HepG2 (cell line): ENCODE measurements around the gene HSPB6. TPM values are rescaled to one million over a fixed set of nuclear protein-coding genes. Genes with fewer than 3 reads are reported as not detected.

Source experiments
- ARID2 ChIP-seq: sonication (generic); formaldehyde crosslinking; IDR thresholded peaks from 2 replicates; pipeline ENCODE4 v1.8.1; 2022; ENCODE audit warnings: mild to moderate bottlenecking, missing genetic modification reagents, borderline replicate concordance
- ATF7 ChIP-seq, 2 experiments: fragments of 450-650 bp in 1 of 2; sonication (generic) in 1 of 2; formaldehyde crosslinking in 1 of 2; IDR thresholded peaks; 2 replicates each; pipeline versions ENCODE4 v1.4.0 to v1.6.1; 2016 to 2020; ENCODE audit warnings: antibody characterized with exemption in 1 of 2, mild to moderate bottlenecking in 1 of 2, missing genetic modification reagents in 1 of 2
- DR1 ChIP-seq: sonication (generic); formaldehyde crosslinking; IDR thresholded peaks from 2 replicates; pipeline ENCODE4 v1.8.0; 2021; ENCODE audit warnings: mild to moderate bottlenecking, missing genetic modification reagents, inconsistent platforms
- ETV5 ChIP-seq: IDR thresholded peaks from 2 replicates; pipeline ENCODE4 v1.6.1; 2018; ENCODE audit warnings: missing biosample characterization, missing genetic modification reagents, inconsistent platforms, borderline replicate concordance
- HOXA5 ChIP-seq: sonication (generic); formaldehyde crosslinking; IDR thresholded peaks from 2 replicates; pipeline ENCODE4 v1.4.0; 2020; ENCODE audit warnings: missing genetic modification reagents
- IRF1 ChIP-seq: sonication (generic); formaldehyde crosslinking; IDR thresholded peaks from 2 replicates; pipeline ENCODE4 v1.4.0; 2020; ENCODE audit warnings: low read depth, mild to moderate bottlenecking, missing genetic modification reagents
- MAX ChIP-seq: IDR thresholded peaks from 2 replicates; pipeline ENCODE4 v1.6.1; 2012; ENCODE audit warnings: inconsistent platforms
- MED13 ChIP-seq: sonication (generic); formaldehyde crosslinking; IDR thresholded peaks from 2 replicates; pipeline ENCODE4 v1.5.0; 2020; ENCODE audit warnings: missing genetic modification reagents
- SOX6 ChIP-seq, 2 experiments: fragments of 450-650 bp in 1 of 2; sonication (generic) in 1 of 2; formaldehyde crosslinking in 1 of 2; IDR thresholded peaks; 2 replicates each; pipeline versions ENCODE4 v1.4.0 to v1.6.1; 2017 to 2020; ENCODE audit warnings: antibody characterized with exemption in 1 of 2, mild to moderate bottlenecking in 1 of 2, missing genetic modification reagents in 1 of 2
- SPEN ChIP-seq: sonication (generic); formaldehyde crosslinking; IDR thresholded peaks from 2 replicates; pipeline ENCODE4 v1.5.1; 2020; ENCODE audit warnings: low read depth, mild to moderate bottlenecking, missing genetic modification reagents
- STAT5B ChIP-seq: sonication (generic); formaldehyde crosslinking; IDR thresholded peaks from 2 replicates; pipeline ENCODE4 v1.4.0; 2020; ENCODE audit warnings: missing genetic modification reagents
- TOE1 ChIP-seq: sonication (generic); formaldehyde crosslinking; IDR thresholded peaks from 2 replicates; pipeline ENCODE4 v1.4.0; 2020; ENCODE audit warnings: mild to moderate bottlenecking, missing genetic modification reagents
- TOPORS ChIP-seq: sonication (generic); formaldehyde crosslinking; IDR thresholded peaks from 2 replicates; pipeline ENCODE4 v1.8.0; 2023; ENCODE audit warnings: mild to moderate bottlenecking, missing genetic modification reagents
- TP53 ChIP-seq: sonication (generic); formaldehyde crosslinking; conservative IDR thresholded peaks from 2 replicates; pipeline ENCODE4 v1.4.0; 2020; ENCODE audit warnings: missing genetic modification reagents
- ZBTB3 ChIP-seq: sonication (generic); formaldehyde crosslinking; IDR thresholded peaks from 2 replicates; pipeline ENCODE4 v1.4.0; 2020; ENCODE audit warnings: low read depth, mild to moderate bottlenecking, moderate library complexity, missing genetic modification reagents, borderline replicate concordance
- ZC3H4 ChIP-seq: sonication (generic); formaldehyde crosslinking; IDR thresholded peaks from 2 replicates; pipeline ENCODE4 v1.4.0; 2020; ENCODE audit warnings: missing genetic modification reagents, borderline replicate concordance
- ZGPAT ChIP-seq: IDR thresholded peaks from 2 replicates; pipeline ENCODE4 v1.6.1; 2016; ENCODE audit warnings: mild to moderate bottlenecking
- ZNF142 ChIP-seq: sonication (generic); formaldehyde crosslinking; IDR thresholded peaks from 2 replicates; pipeline ENCODE4 v1.4.0; 2020; ENCODE audit warnings: missing genetic modification reagents
- ZNF160 ChIP-seq: sonication (generic); formaldehyde crosslinking; IDR thresholded peaks from 2 replicates; pipeline ENCODE4 v1.8.0; 2022; ENCODE audit warnings: mild to moderate bottlenecking, inconsistent platforms, missing genetic modification reagents
- ZNF234 ChIP-seq: sonication (generic); formaldehyde crosslinking; conservative IDR thresholded peaks from 2 replicates; pipeline ENCODE4 v1.5.1; 2020; ENCODE audit warnings: mild to moderate bottlenecking, missing genetic modification reagents
- ZNF441 ChIP-seq: sonication (generic); formaldehyde crosslinking; IDR thresholded peaks from 2 replicates; pipeline ENCODE4 v1.7.0; 2021; ENCODE audit warnings: missing genetic modification reagents, borderline replicate concordance
- polyA plus RNA-seq, 8 experiments: library from polyadenylated mRNA; depleted of rRNA in 3 of 8; stranded (reverse) in 7 of 8; unstranded in 1 of 8; fragments of >200 nt; fragmentation: Illumina TruSeq in 4 of 8; extraction: Trizol in 4 of 8; gene quantifications; 2 replicates each; pipeline versions ENCODE4 v1.2.1 to v1.2.3, GENCODE V29; 2011 to 2016; ENCODE audit warnings: low read depth in 4 of 8, missing spikeins in 1 of 8, mixed read lengths in 1 of 8; ENCODE audit not compliant: insufficient read depth in 1 of 8
- total RNA-seq, 5 experiments: library from RNA; depleted of rRNA; stranded (reverse); fragments of >200 nt; fragmentation: Illumina TruSeq; extraction: Trizol; gene quantifications; 2 replicates each; pipeline ENCODE4 v1.2.3, GENCODE V29; 2016; ENCODE audit warnings: low read depth in 1 of 5

Gene HSPB6
- total and polyA plus RNA-seq, 2 of the 13 experiments (the other 11 are each of a cell fraction or from before 2014, with no cell fraction given): 0.18 TPM; not detected in 1

- no peak; the same call in 1 of the 2 replicates for TF ChIP-seq ZNF142 (CRISPR knock-in tag)
- no peak for TF ChIP-seq TP53
- no peak; the same call in 1 of the 2 replicates for TF ChIP-seq ZGPAT (CRISPR knock-in tag)
- TF ChIP-seq STAT5B (CRISPR knock-in tag): no peak
- 0 out of 2 replicates have a peak, but pooled peaks have one; percentile 53 for TF ChIP-seq IRF1 (CRISPR knock-in tag)
- peak; percentile 92 for TF ChIP-seq MAX
- TF ChIP-seq SOX6 (IDR thresholded peaks at IDR 0.05): no peak
- no peak for TF ChIP-seq SOX6 (CRISPR knock-in tag; IDR thresholded peaks at IDR 0.05)
- TF ChIP-seq ARID2 (CRISPR knock-in tag): no peak
- 0 out of 2 replicates have a peak, but pooled peaks have one; percentile 39 for TF ChIP-seq ZNF234 (CRISPR knock-in tag)
- no peak for TF ChIP-seq MED13
- TF ChIP-seq HOXA5 (CRISPR knock-in tag): no peak
- no peak for TF ChIP-seq DR1 (CRISPR knock-in tag)
- TF ChIP-seq ETV5: no peak; the same call in 1 of the 2 replicates
- peak; percentile 8; the same call in 1 of the 2 replicates for TF ChIP-seq ZBTB3 (CRISPR knock-in tag)
- no peak for TF ChIP-seq ZNF441 (CRISPR knock-in tag)
- no peak for TF ChIP-seq SPEN (CRISPR knock-in tag)
- no peak for TF ChIP-seq ATF7 (IDR thresholded peaks at IDR 0.05)
- 0 out of 2 replicates have a peak, but pooled peaks have one; percentile 34 for TF ChIP-seq ATF7 (CRISPR knock-in tag; IDR thresholded peaks at IDR 0.05)
- no peak for TF ChIP-seq TOE1 (CRISPR knock-in tag)
- TF ChIP-seq TOPORS: 0 out of 2 replicates have a peak, but pooled peaks have one; percentile 49
- no peak for TF ChIP-seq ZNF160 (CRISPR knock-in tag)
- TF ChIP-seq ZC3H4 (CRISPR knock-in tag): no peak
These were observed 40.6 kb downstream of the HSPB6 start (continued) for GRCh38 chr19:35715981-35716800.
